DOHH2 (cell line): ENCODE data around the gene GGACT.

Experiments used
- H3F3A ChIP-seq: fragments of 200-600 bp; sonication (generic), shearing (Covaris generic); 2 replicates; pipeline ENCODE4 v1.6.0; 2016; ENCODE audit warnings: antibody characterized with exemption, mild to moderate bottlenecking; ENCODE audit not compliant: control insufficient read depth, insufficient read depth
- H3K27ac ChIP-seq: fragments of 200-600 bp; sonication (generic); 2 replicates; pipeline ENCODE4 v1.5.1; 2014; ENCODE audit warnings: low read depth, mild to moderate bottlenecking, low read length, moderate library complexity
- H3K27me3 ChIP-seq: fragments of 200-600 bp; sonication (generic); 2 replicates; pipeline ENCODE4 v1.6.1; 2014; ENCODE audit warnings: mild to moderate bottlenecking, low read length, mixed read lengths; ENCODE audit not compliant: control insufficient read depth
- H3K36me3 ChIP-seq: fragments of 200-600 bp; sonication (generic); 2 replicates; pipeline ENCODE4 v1.6.1; 2014; ENCODE audit warnings: mild to moderate bottlenecking, low read length, moderate library complexity, mixed read lengths; ENCODE audit not compliant: control insufficient read depth
- H3K4me1 ChIP-seq: fragments of 200-600 bp; sonication (generic); 2 replicates; pipeline ENCODE4 v1.6.1; 2014; ENCODE audit warnings: mild to moderate bottlenecking, low read length, mixed read lengths; ENCODE audit not compliant: control insufficient read depth
- H3K4me2 ChIP-seq: fragments of 200-600 bp; sonication (generic); 2 replicates; pipeline ENCODE4 v1.6.0; 2014; ENCODE audit warnings: mild to moderate bottlenecking, low read length, moderate library complexity
- H3K4me3 ChIP-seq: fragments of 200-600 bp; sonication (generic); 2 replicates; pipeline ENCODE4 v1.5.1; 2014; ENCODE audit warnings: mild to moderate bottlenecking, low read length, mixed read lengths
- H3K79me2 ChIP-seq: fragments of 200-600 bp; sonication (generic); 2 replicates; pipeline ENCODE4 v1.6.1; 2014; ENCODE audit warnings: mild to moderate bottlenecking, low read length, mixed read lengths; ENCODE audit not compliant: control insufficient read depth
- H3K9me2 ChIP-seq: fragments of 200-600 bp; sonication (generic); replicated peaks from 2 replicates; pipeline ENCODE4 v1.6.1; 2014; ENCODE audit warnings: mild to moderate bottlenecking, low read length, mixed read lengths; ENCODE audit not compliant: control insufficient read depth
- H3K9me3 ChIP-seq: fragments of 200-600 bp; sonication (generic); 2 replicates; pipeline ENCODE4 v1.6.1; 2014; ENCODE audit warnings: antibody characterized with exemption, low read length, mixed read lengths; ENCODE audit not compliant: control insufficient read depth, insufficient read depth
- H4K20me1 ChIP-seq: fragments of 200-600 bp; sonication (generic); 2 replicates; pipeline ENCODE4 v1.6.0; 2014; ENCODE audit warnings: low read depth, mild to moderate bottlenecking, antibody characterized with exemption, low read length, moderate library complexity; ENCODE audit not compliant: control insufficient read depth, insufficient read depth
- CTCF ChIP-seq: fragments of 200-600 bp; sonication (generic); IDR thresholded peaks from one replicate; pipeline ENCODE4 v1.5.1; 2014; ENCODE audit warnings: antibody characterized with exemption, mild to moderate bottlenecking, low read depth, low read length; ENCODE audit not compliant: poor library complexity, severe bottlenecking
- EZH2phosphoT487 ChIP-seq: fragments of 200-600 bp; sonication (generic); IDR thresholded peaks from 2 replicates; pipeline ENCODE4 v1.6.1; 2017; ENCODE audit warnings: borderline replicate concordance, mild to moderate bottlenecking, antibody characterized with exemption, low read length, moderate library complexity, mixed read lengths

Gene GGACT

GRCh38 chr13:100608489-100608888, 19.9 kb upstream of the GGACT start:
- no peaks in the 10 kb centered on the region for H3K9me3 ChIP-seq
- H3F3A ChIP-seq = 0 out of 2 replicates have a peak, but pooled peaks cover 5% of the 10 kb centered on the region
- no peak for TF ChIP-seq CTCF
- TF ChIP-seq EZH2phosphoT487 = no peak
- H3K36me3 ChIP-seq = peaks cover 7% of the 10 kb centered on the region; the same call in 1 of the 2 replicates
- no peak overlapping the region for H3K4me3 ChIP-seq
- H3K9me2 ChIP-seq = no peaks in the 10 kb centered on the region
- no peak overlapping the region for H3K27ac ChIP-seq
- no peak overlapping the region for H3K4me2 ChIP-seq
- H4K20me1 ChIP-seq = no peaks in the 10 kb centered on the region
- no peaks in the 10 kb centered on the region for H3K27me3 ChIP-seq
- H3K4me1 ChIP-seq = peaks cover 19% of the 10 kb centered on the region
- H3K79me2 ChIP-seq = no peaks in the 10 kb centered on the region

GRCh38 chr13:100604918-100605710, 16.5 kb upstream of the GGACT start:
- H3K9me2 ChIP-seq = no peaks in the 10 kb centered on the region
- TF ChIP-seq EZH2phosphoT487 (no peak), CTCF (no peak)

DNA sequence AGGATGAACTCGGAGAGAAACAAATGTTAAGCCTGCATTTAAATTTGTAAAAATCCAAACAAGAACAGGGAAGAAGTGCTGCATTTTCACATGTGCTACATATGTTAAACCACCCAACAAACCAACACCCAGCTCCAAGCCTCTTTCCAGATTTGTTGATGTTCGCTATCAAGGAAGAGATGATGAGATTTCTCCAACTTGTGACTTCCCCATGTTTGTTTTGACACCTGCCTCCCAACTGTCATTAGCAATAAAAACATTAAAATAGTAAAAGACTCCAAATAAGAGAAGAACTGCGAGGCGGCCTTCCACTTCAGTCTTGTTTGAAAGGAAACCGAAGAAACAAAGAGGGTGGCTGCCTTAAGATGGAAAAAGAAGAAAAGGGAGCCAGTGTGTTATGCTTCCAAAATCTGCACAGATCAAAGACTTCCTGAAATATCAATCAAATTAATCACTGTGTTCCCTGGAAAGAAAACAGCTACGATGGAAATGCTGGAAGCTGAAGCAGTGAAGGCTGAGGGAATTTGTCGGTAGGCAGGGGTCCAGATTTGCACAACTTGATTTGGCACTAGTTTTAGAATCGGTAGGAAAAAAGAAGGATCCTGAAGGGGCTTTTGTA, 14.0 kb upstream of the GGACT start:
- TF ChIP-seq EZH2phosphoT487 (no peak), CTCF (no peak)
- H3K9me2 ChIP-seq = no peaks in the 10 kb centered on the region

More at GRCh38 chr13:100604918-100605710, 16.5 kb upstream of the GGACT start:
- no peak overlapping the region for H3K4me3 ChIP-seq
- no peak overlapping the region for H3K4me2 ChIP-seq
- no peaks in the 10 kb centered on the region for H3F3A ChIP-seq
- H3K36me3 ChIP-seq = peaks cover 5% of the 10 kb centered on the region; the same call in 1 of the 2 replicates
- H4K20me1 ChIP-seq = no peaks in the 10 kb centered on the region
- no peaks in the 10 kb centered on the region for H3K27me3 ChIP-seq
- no peaks in the 10 kb centered on the region for H3K79me2 ChIP-seq
- H3K4me1 ChIP-seq = peaks cover 8% of the 10 kb centered on the region
- no peaks in the 10 kb centered on the region for H3K9me3 ChIP-seq
- no peak overlapping the region for H3K27ac ChIP-seq

More for the DNA sequence above, 14.0 kb upstream of the GGACT start:
- Histone ChIP-seq H3K27ac (no peak overlapping the region), H3K27me3 (no peaks in the 10 kb centered on the region), H4K20me1 (no peaks in the 10 kb centered on the region), H3K9me3 (no peaks in the 10 kb centered on the region), H3K4me2 (no peak overlapping the region), H3K4me3 (no peak overlapping the region), H3F3A (no peaks in the 10 kb centered on the region), H3K36me3 (no peaks in the 10 kb centered on the region), H3K79me2 (no peaks in the 10 kb centered on the region), H3K4me1 (no peaks in the 10 kb centered on the region)
